Endodermal cell (in vitro differentiated cells): Measurements from ENCODE around the gene MAB21L4. TPM values are rescaled to one million over a fixed set of nuclear protein-coding genes. Genes with fewer than 3 reads are reported as not detected.

ENCODE experiments used
- DNase-seq: peaks from one replicate; pipeline ENCODE4 v3.0.0-alpha.2; 2017
- H3K27ac ChIP-seq: 2 replicates; pipeline ENCODE4 v1.5.1; 2013; ENCODE audit warnings: mild to moderate bottlenecking, low read depth, low read length, moderate library complexity
- H3K27me3 ChIP-seq: 2 replicates; pipeline ENCODE4 v1.6.1; 2013; ENCODE audit warnings: mild to moderate bottlenecking, low read length, moderate library complexity; ENCODE audit not compliant: insufficient read depth, control insufficient read depth, poor library complexity, severe bottlenecking
- H3K36me3 ChIP-seq: 2 replicates; pipeline ENCODE4 v1.7.0; 2013; ENCODE audit warnings: mild to moderate bottlenecking, low read length, moderate library complexity; ENCODE audit not compliant: control insufficient read depth, insufficient read depth
- H3K4me1 ChIP-seq: one replicate; pipeline ENCODE4 v1.7.0; 2013; ENCODE audit warnings: low read length; ENCODE audit not compliant: control insufficient read depth, insufficient read depth
- H3K4me3 ChIP-seq: 2 replicates; pipeline ENCODE4 v1.5.1; 2013; ENCODE audit warnings: mild to moderate bottlenecking, low read length, moderate library complexity
- H3K9ac ChIP-seq: 2 replicates; pipeline ENCODE4 v1.6.1; 2013; ENCODE audit warnings: mild to moderate bottlenecking, low read length, moderate library complexity; ENCODE audit not compliant: poor library complexity, severe bottlenecking; ENCODE audit errors: extremely low read depth
- H3K9me3 ChIP-seq: 2 replicates; pipeline ENCODE4 v1.6.1; 2013; ENCODE audit warnings: mild to moderate bottlenecking, low read length, moderate library complexity; ENCODE audit not compliant: control insufficient read depth
- H3K27ac Mint-ChIP-seq: 2 replicates; pipeline ENCODE4 v1.8.0; 2020; ENCODE audit warnings: mixed read lengths
- H3K27me3 Mint-ChIP-seq: 2 replicates; pipeline ENCODE4 v1.8.0; 2021; ENCODE audit warnings: mild to moderate bottlenecking, mixed read lengths; ENCODE audit not compliant: insufficient read depth
- H3K36me3 Mint-ChIP-seq: 2 replicates; pipeline ENCODE4 v1.8.0; 2020; ENCODE audit warnings: low read depth, mixed read lengths
- H3K4me1 Mint-ChIP-seq: 2 replicates; pipeline ENCODE4 v1.8.0; 2020; ENCODE audit warnings: mixed read lengths
- H3K4me3 Mint-ChIP-seq: 2 replicates; pipeline ENCODE4 v1.8.0; 2020; ENCODE audit warnings: mild to moderate bottlenecking, moderate library complexity, mixed read lengths
- H3K9me3 Mint-ChIP-seq: 2 replicates; pipeline ENCODE4 v1.8.0; 2020; ENCODE audit warnings: mild to moderate bottlenecking, mixed read lengths
- CTCF ChIP-seq: fragments of 200-600 bp; sonication (generic); conservative IDR thresholded peaks from 2 replicates; pipeline ENCODE4 v1.5.0; 2021; ENCODE audit warnings: antibody characterized with exemption, mild to moderate bottlenecking
- WGBS, 2 experiments: methylation state at CpG; one replicate each; pipeline versions ENCODE4 v1.1.5 to v1.1.7; 2013; ENCODE audit warnings: missing lambda C conversion rate in 2 of 2, mixed read lengths in 1 of 2; ENCODE audit not compliant: insufficient coverage in 1 of 2, insufficient read length in 1 of 2; 5-methylcytosine and 5-hydroxymethylcytosine counted together
- total RNA-seq, 2 donors: library from RNA; stranded (reverse); fragmentation: NEBNext Ultra II Directional in 1 of 2; extraction: Animal tissue kit (Norgen Biotek cat#: 25700) in 1 of 2; gene quantifications; 2 replicates in 1 of 2; 3 replicates in 1 of 2; pipeline ENCODE4 v1.2.1, GENCODE V29; 2021

MAB21L4 gene
- total RNA-seq, 2 donors from 2014 or later: 0.31 TPM; not detected in 1

GRCh38 chr2:240896871-240897692 is 1.1 kb upstream of the MAB21L4 start:
- DNase-seq: no peak
- H3K4me1 ChIP-seq: no peaks in the 10 kb centered on the region
- WGBS, 2 experiments: 77 to 87% methylated on average over 10 to 23 of the region's 23 CpGs
- H3K9me3 ChIP-seq: peaks cover 15% of the 10 kb centered on the region
- peaks cover 3% of the 10 kb centered on the region for H3K4me1 Mint-ChIP-seq
- H3K9me3 Mint-ChIP-seq: peaks cover 11% of the 10 kb centered on the region
- peaks cover 3% of the 10 kb centered on the region for H3K36me3 Mint-ChIP-seq
- H3K9ac ChIP-seq: no peak overlapping the region
- H3K4me3 ChIP-seq: no peak overlapping the region
- H3K4me3 Mint-ChIP-seq: no peak overlapping the region
- H3K27ac ChIP-seq: no peak overlapping the region
- no peak for TF ChIP-seq CTCF
- H3K27me3 ChIP-seq: no peaks in the 10 kb centered on the region
- H3K36me3 ChIP-seq: no peaks in the 10 kb centered on the region
- no peak overlapping the region for H3K27ac Mint-ChIP-seq
- H3K27me3 Mint-ChIP-seq: peaks cover 7% of the 10 kb centered on the region

GRCh38 chr2:240896394-240896793 is 438 bp upstream of the MAB21L4 start:
- H3K4me3 Mint-ChIP-seq: no peak overlapping the region
- H3K27me3 Mint-ChIP-seq: peaks cover 7% of the 10 kb centered on the region
- peaks cover 7% of the 10 kb centered on the region for H3K9me3 Mint-ChIP-seq
- Histone ChIP-seq H3K27ac (no peak overlapping the region), H3K9me3 (peaks cover 10% of the 10 kb centered on the region), H3K36me3 (no peaks in the 10 kb centered on the region), H3K27me3 (no peaks in the 10 kb centered on the region), H3K9ac (no peak overlapping the region), H3K4me3 (no peak overlapping the region), H3K4me1 (no peaks in the 10 kb centered on the region)
- no peaks in the 10 kb centered on the region for H3K36me3 Mint-ChIP-seq
- no peak for TF ChIP-seq CTCF
- DNase-seq: no peak
- no peak overlapping the region for H3K27ac Mint-ChIP-seq
- 86% methylated on average over 7 of the region's 7 CpGs; no CpG with 5 or more reads in 1 of the 2 experiments for WGBS, 2 experiments
- H3K4me1 Mint-ChIP-seq: peaks cover 2% of the 10 kb centered on the region

GRCh38 chr2:240894836-240895558 is 959 bp downstream of the MAB21L4 start:
- Mint-ChIP-seq H3K36me3 (no peaks in the 10 kb centered on the region), H3K27ac (no peak overlapping the region), H3K9me3 (no peaks in the 10 kb centered on the region), H3K27me3 (peaks cover 6% of the 10 kb centered on the region), H3K4me1 (peaks cover 2% of the 10 kb centered on the region), H3K4me3 (no peak overlapping the region)
- no peak for TF ChIP-seq CTCF
- Histone ChIP-seq H3K4me3 (no peak overlapping the region), H3K27ac (no peak overlapping the region), H3K9ac (no peak overlapping the region), H3K4me1 (no peaks in the 10 kb centered on the region), H3K36me3 (no peaks in the 10 kb centered on the region), H3K9me3 (no peaks in the 10 kb centered on the region), H3K27me3 (no peaks in the 10 kb centered on the region)
- no peak for DNase-seq
- WGBS, 2 experiments: 92 to 96% methylated on average over 20 to 28 of the region's 28 CpGs
